ENCODE data around the gene STK39. TPM values are rescaled to one million over a fixed set of nuclear protein-coding genes. Genes with fewer than 3 reads are reported as not detected.

The STK39 gene
- polyA plus RNA-seq, 1 experiment, result 25.2 TPM

GRCh38 chr2:167932123-167932693 lies 315.2 kb downstream of the STK39 start:
- Histone ChIP-seq H3K27me3 (ENCODE audit: control insufficient read depth, insufficient read depth, low read length) (peaks cover under 1% of the 10 kb centered on the region), H3K9me3 (ENCODE audit: control insufficient read depth, insufficient read depth, low read length) (no peaks in the 10 kb centered on the region), H3K27ac (ENCODE audit: low read depth, low read length) (no peak overlapping the region), H3K4me3 (ENCODE audit: low read depth, low read length) (no peak overlapping the region)
- ChIA-PET CTCF (no interaction called here), POLR2A (no interaction called here)
- DNase-seq (ENCODE audit: low read depth, low spot score), result no peak
- no peak for TF ChIP-seq CTCF (IDR thresholded peaks at IDR 0.05; ENCODE audit: low read depth, low read length)

- ChIA-PET CTCF (no interaction called here), POLR2A (no interaction called here)
- Histone ChIP-seq H3K9me3 (ENCODE audit: control insufficient read depth, insufficient read depth, low read length) (no peaks in the 10 kb centered on the region), H3K27me3 (ENCODE audit: control insufficient read depth, insufficient read depth, low read length) (peaks cover 2% of the 10 kb centered on the region), H3K27ac (ENCODE audit: low read depth, low read length) (no peak overlapping the region), H3K4me3 (ENCODE audit: low read depth, low read length) (no peak overlapping the region)
- no peak for DNase-seq (ENCODE audit: low read depth, low spot score)
- no peak for TF ChIP-seq CTCF (IDR thresholded peaks at IDR 0.05; ENCODE audit: low read depth, low read length)
Observed at GRCh38 chr2:167929484-167929883, 317.9 kb downstream of the STK39 start.

GRCh38 chr2:167928434-167928833 lies 319.0 kb downstream of the STK39 start:
- DNase-seq (ENCODE audit: low read depth, low spot score), result no peak
- H3K4me3 ChIP-seq (ENCODE audit: low read depth, low read length), result no peak overlapping the region
- peaks cover 2% of the 10 kb centered on the region for H3K27me3 ChIP-seq (ENCODE audit: control insufficient read depth, insufficient read depth, low read length)
- H3K9me3 ChIP-seq (ENCODE audit: control insufficient read depth, insufficient read depth, low read length), result no peaks in the 10 kb centered on the region; the same call in 1 of the 2 replicates
- ChIA-PET POLR2A (no interaction called here), CTCF (no interaction called here)
- no peak for TF ChIP-seq CTCF (IDR thresholded peaks at IDR 0.05; ENCODE audit: low read depth, low read length)
- H3K27ac ChIP-seq (ENCODE audit: low read depth, low read length), result no peak overlapping the region

- H3K4me3 ChIP-seq (ENCODE audit: low read depth, low read length), result no peak overlapping the region
- H3K9me3 ChIP-seq (ENCODE audit: control insufficient read depth, insufficient read depth, low read length), result no peaks in the 10 kb centered on the region; the same call in 1 of the 2 replicates
- POLR2A ChIA-PET, result no interaction called here
- no peak for DNase-seq (ENCODE audit: low read depth, low spot score)
- CTCF ChIA-PET, result interaction anchor here (0.8 kb wide), 1 partner anchor 193 kb away, joined by 4 read pairs; no protein-coding TSS in a partner anchor
- no peak for TF ChIP-seq CTCF (IDR thresholded peaks at IDR 0.05; ENCODE audit: low read depth, low read length)
- no peak overlapping the region for H3K27ac ChIP-seq (ENCODE audit: low read depth, low read length)
- H3K27me3 ChIP-seq (ENCODE audit: control insufficient read depth, insufficient read depth, low read length), result peaks cover 2% of the 10 kb centered on the region
Observed at GRCh38 chr2:167925758-167926157, 321.6 kb downstream of the STK39 start.

GRCh38 chr2:167924556-167924955 lies 322.8 kb downstream of the STK39 start:
- Histone ChIP-seq H3K27ac (ENCODE audit: low read depth, low read length) (no peak overlapping the region), H3K4me3 (ENCODE audit: low read depth, low read length) (no peak overlapping the region), H3K9me3 (ENCODE audit: control insufficient read depth, insufficient read depth, low read length) (no peaks in the 10 kb centered on the region; the same call in 1 of the 2 replicates), H3K27me3 (ENCODE audit: control insufficient read depth, insufficient read depth, low read length) (peaks cover 2% of the 10 kb centered on the region)
- no peak for TF ChIP-seq CTCF (IDR thresholded peaks at IDR 0.05; ENCODE audit: low read depth, low read length)
- DNase-seq (ENCODE audit: low read depth, low spot score), result no peak
- ChIA-PET CTCF (no interaction called here), POLR2A (no interaction called here)

Measured in AG04450 (cell line).